GM23248 (cell line): ENCODE measurements around the gene RCOR1.

Source experiments
- EZH2 ChIP-seq: fragments of 200-600 bp; sonication (generic); IDR thresholded peaks from 2 replicates; pipeline ENCODE4 v1.6.1; 2018; ENCODE audit warnings: antibody characterized with exemption, mild to moderate bottlenecking; ENCODE audit not compliant: insufficient read depth, poor library complexity, severe bottlenecking
- EZH2phosphoT487 ChIP-seq: fragments of 200-600 bp; sonication (generic); IDR thresholded peaks from 2 replicates; pipeline ENCODE4 v1.6.1; 2018; ENCODE audit warnings: antibody characterized with exemption, moderate library complexity, mild to moderate bottlenecking, low read depth; ENCODE audit not compliant: insufficient read depth

- TF ChIP-seq EZH2 (no peak), EZH2phosphoT487 (no peak)
Measured at GRCh38 chr14:102684298-102684663, 91.8 kb downstream of the RCOR1 start.
